GM12878 (cell line): ENCODE data around the gene DNAJA4. TPM values are rescaled to one million over a fixed set of nuclear protein-coding genes. Genes with fewer than 3 reads are reported as not detected.

Experiments used
- BCL3 ChIP-seq: IDR thresholded peaks from 2 replicates; pipeline ENCODE4 v1.6.1; 2011; ENCODE audit warnings: borderline replicate concordance, low read depth, mild to moderate bottlenecking, moderate library complexity, low read length; ENCODE audit not compliant: insufficient read depth, poor library complexity, severe bottlenecking
- BCLAF1 ChIP-seq: fragments of 450-650 bp; IDR thresholded peaks from 2 replicates; pipeline ENCODE4 v1.6.1; 2017; ENCODE audit warnings: antibody characterized with exemption, mild to moderate bottlenecking, moderate library complexity
- JUNB ChIP-seq: IDR thresholded peaks from 2 replicates; pipeline ENCODE4 v1.6.1; 2016; ENCODE audit warnings: antibody characterized with exemption, mild to moderate bottlenecking
- MEF2B ChIP-seq: fragments of 450-650 bp; IDR thresholded peaks from 2 replicates; pipeline ENCODE4 v1.6.1; 2018; ENCODE audit warnings: mild to moderate bottlenecking, moderate library complexity; ENCODE audit not compliant: partially characterized antibody, poor library complexity, severe bottlenecking
- PBX3 ChIP-seq: IDR thresholded peaks from 2 replicates; pipeline ENCODE4 v1.6.1; 2011; ENCODE audit warnings: mild to moderate bottlenecking, low read depth, low read length, moderate library complexity; ENCODE audit not compliant: insufficient replicate concordance
- TBL1XR1 ChIP-seq: IDR thresholded peaks from 2 replicates; pipeline ENCODE4 v1.6.1; 2012; ENCODE audit warnings: low read depth, low read length, improper control_type of control experiment
- YY1 ChIP-seq: IDR thresholded peaks from 2 replicates; pipeline ENCODE4 v1.6.1; 2011; ENCODE audit warnings: low read depth, mild to moderate bottlenecking, low read length
- ZNF592 ChIP-seq: fragments of 450-650 bp; IDR thresholded peaks from 2 replicates; pipeline ENCODE4 v1.6.1; 2017; ENCODE audit warnings: mild to moderate bottlenecking, moderate library complexity
- ZSCAN29 ChIP-seq: fragments of 450-650 bp; IDR thresholded peaks from 2 replicates; pipeline ENCODE4 v1.6.1; 2017; ENCODE audit warnings: mild to moderate bottlenecking, moderate library complexity
- polyA plus RNA-seq, 11 experiments: library from polyadenylated mRNA; depleted of rRNA in 4 of 11; unstranded in 6 of 11; stranded (reverse) in 5 of 11; fragments of >200 nt; fragmentation: Nextera tagmentation in 4 of 11; fragmentation: Illumina TruSeq in 1 of 11; extraction: Ambion mirVana in 4 of 11; extraction: Trizol in 1 of 11; gene quantifications; 1 replicate in 1 of 11; 2 replicates in 10 of 11; pipeline versions ENCODE4 v1.2.1 to v1.2.3, GENCODE V29; 2011 to 2016; ENCODE audit warnings: inconsistent platforms in 2 of 11, missing spikeins in 2 of 11, low read depth in 1 of 11
- total RNA-seq, 4 experiments: library from RNA; depleted of rRNA in 3 of 4; stranded (reverse); fragments of >200 nt in 3 of 4; fragmentation: Illumina TruSeq in 1 of 4; extraction: Trizol in 1 of 4; gene quantifications; 2 replicates each; pipeline versions ENCODE4 v1.2.1 to v1.2.3, GENCODE V29; 2013 to 2021

The DNAJA4 gene
- total and polyA plus RNA-seq, 10 of the 15 experiments (the other 5 are each of a cell fraction or from before 2014, with no cell fraction given): 0.01 to 10.4 (median 4.1) TPM

- TF ChIP-seq ZNF592 (no peak), PBX3 (no peak), ZSCAN29 (no peak), JUNB (peak; percentile 83), BCLAF1 (no peak), MEF2B (peak; percentile 10), YY1 (peak; percentile 53; the same call in 1 of the 2 replicates), TBL1XR1 (no peak), BCL3 (no peak)
Measured at GRCh38 chr15:78225783-78226541, 38.4 kb upstream of the DNAJA4 start (continued).
